ENCODE results near the gene SUPT20H.

GRCh38 chr13:37049810-37050209, 9.7 kb downstream of the SUPT20H start:
- TF ChIP-seq, protein P1, sequence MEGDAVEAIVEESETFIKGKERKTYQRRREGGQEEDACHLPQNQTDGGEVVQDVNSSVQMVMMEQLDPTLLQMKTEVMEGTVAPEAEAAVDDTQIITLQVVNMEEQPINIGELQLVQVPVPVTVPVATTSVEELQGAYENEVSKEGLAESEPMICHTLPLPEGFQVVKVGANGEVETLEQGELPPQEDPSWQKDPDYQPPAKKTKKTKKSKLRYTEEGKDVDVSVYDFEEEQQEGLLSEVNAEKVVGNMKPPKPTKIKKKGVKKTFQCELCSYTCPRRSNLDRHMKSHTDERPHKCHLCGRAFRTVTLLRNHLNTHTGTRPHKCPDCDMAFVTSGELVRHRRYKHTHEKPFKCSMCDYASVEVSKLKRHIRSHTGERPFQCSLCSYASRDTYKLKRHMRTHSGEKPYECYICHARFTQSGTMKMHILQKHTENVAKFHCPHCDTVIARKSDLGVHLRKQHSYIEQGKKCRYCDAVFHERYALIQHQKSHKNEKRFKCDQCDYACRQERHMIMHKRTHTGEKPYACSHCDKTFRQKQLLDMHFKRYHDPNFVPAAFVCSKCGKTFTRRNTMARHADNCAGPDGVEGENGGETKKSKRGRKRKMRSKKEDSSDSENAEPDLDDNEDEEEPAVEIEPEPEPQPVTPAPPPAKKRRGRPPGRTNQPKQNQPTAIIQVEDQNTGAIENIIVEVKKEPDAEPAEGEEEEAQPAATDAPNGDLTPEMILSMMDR (IDR thresholded peaks at IDR 0.05; ENCODE audit: poor library complexity, severe bottlenecking): no peak
- TF ChIP-seq EZH2 (IDR thresholded peaks at IDR 0.05; ENCODE audit: borderline replicate concordance, insufficient read depth, low read length, poor library complexity, severe bottlenecking): no peak
- no peak for TF ChIP-seq POLR2AphosphoS5 (IDR thresholded peaks at IDR 0.05)

Data from neural cell (in vitro differentiated cells).